Measurements from ENCODE around the gene WDR64.

DNA sequence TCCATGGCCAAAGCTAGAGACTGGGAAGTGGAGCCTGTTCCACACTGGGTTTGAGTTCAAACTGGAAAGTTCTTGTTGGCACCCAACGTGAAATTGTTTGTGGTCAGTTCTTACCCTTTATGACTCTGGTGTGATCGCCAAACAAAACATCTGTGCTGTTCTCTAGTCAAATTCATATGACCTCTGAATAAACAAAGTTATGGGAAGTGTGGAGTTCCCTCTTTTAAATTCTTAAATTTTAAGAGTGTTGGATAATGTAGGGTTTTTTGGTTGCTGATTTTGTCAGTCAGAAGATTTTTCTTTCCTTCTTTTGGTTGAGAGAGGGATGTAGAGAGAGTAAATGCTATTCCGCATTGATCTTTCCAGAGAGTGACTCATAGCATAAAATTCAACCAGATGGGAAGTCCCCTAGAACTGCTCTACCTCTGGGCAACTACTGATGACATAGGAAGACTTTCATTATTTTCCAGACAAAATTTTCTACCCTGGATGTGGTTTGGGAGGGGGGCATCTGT, 48.3 kb upstream of the WDR64 start:
- TF ChIP-seq, protein P1, sequence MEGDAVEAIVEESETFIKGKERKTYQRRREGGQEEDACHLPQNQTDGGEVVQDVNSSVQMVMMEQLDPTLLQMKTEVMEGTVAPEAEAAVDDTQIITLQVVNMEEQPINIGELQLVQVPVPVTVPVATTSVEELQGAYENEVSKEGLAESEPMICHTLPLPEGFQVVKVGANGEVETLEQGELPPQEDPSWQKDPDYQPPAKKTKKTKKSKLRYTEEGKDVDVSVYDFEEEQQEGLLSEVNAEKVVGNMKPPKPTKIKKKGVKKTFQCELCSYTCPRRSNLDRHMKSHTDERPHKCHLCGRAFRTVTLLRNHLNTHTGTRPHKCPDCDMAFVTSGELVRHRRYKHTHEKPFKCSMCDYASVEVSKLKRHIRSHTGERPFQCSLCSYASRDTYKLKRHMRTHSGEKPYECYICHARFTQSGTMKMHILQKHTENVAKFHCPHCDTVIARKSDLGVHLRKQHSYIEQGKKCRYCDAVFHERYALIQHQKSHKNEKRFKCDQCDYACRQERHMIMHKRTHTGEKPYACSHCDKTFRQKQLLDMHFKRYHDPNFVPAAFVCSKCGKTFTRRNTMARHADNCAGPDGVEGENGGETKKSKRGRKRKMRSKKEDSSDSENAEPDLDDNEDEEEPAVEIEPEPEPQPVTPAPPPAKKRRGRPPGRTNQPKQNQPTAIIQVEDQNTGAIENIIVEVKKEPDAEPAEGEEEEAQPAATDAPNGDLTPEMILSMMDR (IDR thresholded peaks at IDR 0.05; ENCODE audit: borderline replicate concordance, extremely low read depth, low read length, poor library complexity, severe bottlenecking): no peak
- no peak for TF ChIP-seq EZH2 (IDR thresholded peaks at IDR 0.05; ENCODE audit: borderline replicate concordance, low read depth, low read length, severe bottlenecking)
